Measurements from ENCODE around the gene SETDB2.

SETDB2 gene

DNA sequence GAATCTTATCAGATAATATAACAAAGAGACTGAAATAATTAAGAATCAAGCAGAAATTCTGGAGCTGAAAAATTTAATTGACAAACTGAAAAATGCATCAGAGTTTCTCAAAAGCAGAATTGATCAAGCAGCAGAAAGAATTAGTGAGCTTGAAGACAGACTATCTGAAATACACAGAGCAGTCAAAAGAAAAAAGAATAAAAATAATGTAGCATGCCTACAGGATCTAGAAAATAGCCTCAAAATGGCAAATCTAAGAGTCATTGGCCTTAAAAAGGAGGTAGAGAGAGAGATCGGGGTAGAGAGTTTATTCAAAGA lies 39.4 kb upstream of the SETDB2 start:
- H3K4me1 ChIP-seq (ENCODE audit: control insufficient read depth, low read length): peaks cover 9% of the 10 kb centered on the region
- no peak overlapping the region for H3K4me3 ChIP-seq (ENCODE audit: low read length)
- TF ChIP-seq, protein P1, sequence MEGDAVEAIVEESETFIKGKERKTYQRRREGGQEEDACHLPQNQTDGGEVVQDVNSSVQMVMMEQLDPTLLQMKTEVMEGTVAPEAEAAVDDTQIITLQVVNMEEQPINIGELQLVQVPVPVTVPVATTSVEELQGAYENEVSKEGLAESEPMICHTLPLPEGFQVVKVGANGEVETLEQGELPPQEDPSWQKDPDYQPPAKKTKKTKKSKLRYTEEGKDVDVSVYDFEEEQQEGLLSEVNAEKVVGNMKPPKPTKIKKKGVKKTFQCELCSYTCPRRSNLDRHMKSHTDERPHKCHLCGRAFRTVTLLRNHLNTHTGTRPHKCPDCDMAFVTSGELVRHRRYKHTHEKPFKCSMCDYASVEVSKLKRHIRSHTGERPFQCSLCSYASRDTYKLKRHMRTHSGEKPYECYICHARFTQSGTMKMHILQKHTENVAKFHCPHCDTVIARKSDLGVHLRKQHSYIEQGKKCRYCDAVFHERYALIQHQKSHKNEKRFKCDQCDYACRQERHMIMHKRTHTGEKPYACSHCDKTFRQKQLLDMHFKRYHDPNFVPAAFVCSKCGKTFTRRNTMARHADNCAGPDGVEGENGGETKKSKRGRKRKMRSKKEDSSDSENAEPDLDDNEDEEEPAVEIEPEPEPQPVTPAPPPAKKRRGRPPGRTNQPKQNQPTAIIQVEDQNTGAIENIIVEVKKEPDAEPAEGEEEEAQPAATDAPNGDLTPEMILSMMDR (IDR thresholded peaks at IDR 0.05; ENCODE audit: low read depth, low read length, poor library complexity, severe bottlenecking): no peak
- no peak for TF ChIP-seq EZH2phosphoT487 (IDR thresholded peaks at IDR 0.05; ENCODE audit: borderline replicate concordance, low read length)
- peaks cover 6% of the 10 kb centered on the region; the same call in 1 of the 2 replicates for H3K9me3 ChIP-seq (ENCODE audit: control insufficient read depth, insufficient read depth, low read length)
- no peaks in the 10 kb centered on the region for H3K9me2 ChIP-seq (replicated peaks; ENCODE audit: control insufficient read depth, low read length)
- no peak overlapping the region for H3K27ac ChIP-seq (ENCODE audit: low read depth, low read length)
- H3K36me3 ChIP-seq (ENCODE audit: control insufficient read depth, low read length): no peaks in the 10 kb centered on the region
- H3K79me2 ChIP-seq (ENCODE audit: control insufficient read depth, low read length): peaks cover 16% of the 10 kb centered on the region
- H4K20me1 ChIP-seq (ENCODE audit: control insufficient read depth, insufficient read depth, low read depth, low read length): no peaks in the 10 kb centered on the region
- H3K27me3 ChIP-seq (ENCODE audit: control insufficient read depth, low read length): no peaks in the 10 kb centered on the region
- H3K4me2 ChIP-seq (ENCODE audit: low read length): no peak overlapping the region
- 0 out of 2 replicates have a peak, but pooled peaks cover 2% of the 10 kb centered on the region for H3F3A ChIP-seq (ENCODE audit: control insufficient read depth, insufficient read depth)

DNA sequence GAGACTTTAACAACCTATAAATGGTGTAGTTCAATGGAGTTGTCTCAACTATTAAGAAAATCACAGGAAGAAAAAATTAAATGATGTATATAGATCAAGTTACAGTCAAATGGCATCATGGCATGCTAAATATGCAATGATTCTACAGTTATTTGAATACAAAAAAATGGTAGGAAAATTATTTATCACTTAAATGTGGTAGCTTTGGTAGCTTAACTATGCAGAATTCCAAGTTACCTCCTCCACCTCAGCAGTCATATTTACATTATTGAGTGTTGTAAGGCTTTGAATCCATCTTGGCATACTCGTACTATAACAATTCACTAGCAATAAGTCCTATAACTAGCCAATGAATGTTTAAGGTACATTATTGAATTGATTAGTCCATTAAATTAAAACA lies 37.0 kb upstream of the SETDB2 start:
- Histone ChIP-seq H3K4me2 (ENCODE audit: low read length) (no peak overlapping the region), H3K27me3 (ENCODE audit: control insufficient read depth, low read length) (no peaks in the 10 kb centered on the region), H3K36me3 (ENCODE audit: control insufficient read depth, low read length) (no peaks in the 10 kb centered on the region), H3K9me3 (ENCODE audit: control insufficient read depth, insufficient read depth, low read length) (peaks cover 6% of the 10 kb centered on the region; the same call in 1 of the 2 replicates), H4K20me1 (ENCODE audit: control insufficient read depth, insufficient read depth, low read depth, low read length) (no peaks in the 10 kb centered on the region), H3K9me2 (replicated peaks; ENCODE audit: control insufficient read depth, low read length) (no peaks in the 10 kb centered on the region), H3K4me1 (ENCODE audit: control insufficient read depth, low read length) (peaks cover 2% of the 10 kb centered on the region; the same call in 1 of the 2 replicates), H3K79me2 (ENCODE audit: control insufficient read depth, low read length) (no peaks in the 10 kb centered on the region), H3K4me3 (ENCODE audit: low read length) (no peak overlapping the region), H3K27ac (ENCODE audit: low read depth, low read length) (no peak overlapping the region), H3F3A (ENCODE audit: control insufficient read depth, insufficient read depth) (0 out of 2 replicates have a peak, but pooled peaks cover 2% of the 10 kb centered on the region)
- TF ChIP-seq EZH2phosphoT487 (IDR thresholded peaks at IDR 0.05; ENCODE audit: borderline replicate concordance, low read length): no peak
- TF ChIP-seq, protein P1 (IDR thresholded peaks at IDR 0.05; ENCODE audit: low read depth, low read length, poor library complexity, severe bottlenecking): no peak

DNA sequence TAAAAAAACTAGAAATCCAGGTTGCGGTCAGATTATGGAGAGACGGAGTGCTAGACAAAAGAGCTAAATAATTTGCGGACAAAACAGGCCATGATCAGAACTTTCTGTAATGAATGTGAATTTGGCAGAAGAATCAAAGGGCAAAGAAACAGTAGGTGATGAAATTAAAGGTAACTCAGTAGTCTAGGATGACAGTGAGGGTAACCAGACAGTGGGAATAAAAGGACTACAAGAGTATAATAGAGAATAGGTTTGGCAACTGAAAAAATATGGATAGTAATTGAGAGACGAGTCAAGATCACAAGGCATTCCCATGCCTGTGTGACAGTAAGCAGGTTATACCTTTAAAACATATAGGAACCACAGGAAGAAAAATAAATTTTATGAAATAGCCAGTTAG lies 36.1 kb upstream of the SETDB2 start:
- H3K9me2 ChIP-seq (replicated peaks; ENCODE audit: control insufficient read depth, low read length): no peaks in the 10 kb centered on the region
- no peaks in the 10 kb centered on the region for H3K36me3 ChIP-seq (ENCODE audit: control insufficient read depth, low read length)
- H3K27ac ChIP-seq (ENCODE audit: low read depth, low read length): no peak overlapping the region
- no peaks in the 10 kb centered on the region for H3K27me3 ChIP-seq (ENCODE audit: control insufficient read depth, low read length)
- peaks cover 6% of the 10 kb centered on the region; the same call in 1 of the 2 replicates for H3K9me3 ChIP-seq (ENCODE audit: control insufficient read depth, insufficient read depth, low read length)
- H3K79me2 ChIP-seq (ENCODE audit: control insufficient read depth, low read length): no peaks in the 10 kb centered on the region
- H3K4me1 ChIP-seq (ENCODE audit: control insufficient read depth, low read length): no peaks in the 10 kb centered on the region
- 0 out of 2 replicates have a peak, but pooled peaks cover 2% of the 10 kb centered on the region for H3F3A ChIP-seq (ENCODE audit: control insufficient read depth, insufficient read depth)
- no peaks in the 10 kb centered on the region for H4K20me1 ChIP-seq (ENCODE audit: control insufficient read depth, insufficient read depth, low read depth, low read length)
- no peak overlapping the region for H3K4me2 ChIP-seq (ENCODE audit: low read length)
- TF ChIP-seq, protein P1 (IDR thresholded peaks at IDR 0.05; ENCODE audit: low read depth, low read length, poor library complexity, severe bottlenecking): no peak
- TF ChIP-seq EZH2phosphoT487 (IDR thresholded peaks at IDR 0.05; ENCODE audit: borderline replicate concordance, low read length): no peak
- H3K4me3 ChIP-seq (ENCODE audit: low read length): no peak overlapping the region

Data from DOHH2 (cell line).